ENCODE results near the gene ANGPTL1.

GRCh38 chr1:178844436-178844835, 26.4 kb downstream of the ANGPTL1 start:
- TF ChIP-seq, protein P1, sequence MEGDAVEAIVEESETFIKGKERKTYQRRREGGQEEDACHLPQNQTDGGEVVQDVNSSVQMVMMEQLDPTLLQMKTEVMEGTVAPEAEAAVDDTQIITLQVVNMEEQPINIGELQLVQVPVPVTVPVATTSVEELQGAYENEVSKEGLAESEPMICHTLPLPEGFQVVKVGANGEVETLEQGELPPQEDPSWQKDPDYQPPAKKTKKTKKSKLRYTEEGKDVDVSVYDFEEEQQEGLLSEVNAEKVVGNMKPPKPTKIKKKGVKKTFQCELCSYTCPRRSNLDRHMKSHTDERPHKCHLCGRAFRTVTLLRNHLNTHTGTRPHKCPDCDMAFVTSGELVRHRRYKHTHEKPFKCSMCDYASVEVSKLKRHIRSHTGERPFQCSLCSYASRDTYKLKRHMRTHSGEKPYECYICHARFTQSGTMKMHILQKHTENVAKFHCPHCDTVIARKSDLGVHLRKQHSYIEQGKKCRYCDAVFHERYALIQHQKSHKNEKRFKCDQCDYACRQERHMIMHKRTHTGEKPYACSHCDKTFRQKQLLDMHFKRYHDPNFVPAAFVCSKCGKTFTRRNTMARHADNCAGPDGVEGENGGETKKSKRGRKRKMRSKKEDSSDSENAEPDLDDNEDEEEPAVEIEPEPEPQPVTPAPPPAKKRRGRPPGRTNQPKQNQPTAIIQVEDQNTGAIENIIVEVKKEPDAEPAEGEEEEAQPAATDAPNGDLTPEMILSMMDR (conservative IDR thresholded peaks at IDR 0.05; ENCODE audit: low read length) = no peak
- TF ChIP-seq EZH2phosphoT487 (IDR thresholded peaks at IDR 0.05; ENCODE audit: borderline replicate concordance, low read depth, low read length) = no peak
